GM18873 (cell line): ENCODE results near the gene CLINT1.

ENCODE experiments used
- ATAC-seq: cut with Tn5 transposase; IDR thresholded peaks from one replicate; pipeline ENCODE4 v1.9.1; 2021; ENCODE audit warnings: mild to moderate bottlenecking, moderate library complexity, moderate number of reproducible peaks; ENCODE audit not compliant: unreplicated experiment, low FRiP score

CLINT1 gene

DNA sequence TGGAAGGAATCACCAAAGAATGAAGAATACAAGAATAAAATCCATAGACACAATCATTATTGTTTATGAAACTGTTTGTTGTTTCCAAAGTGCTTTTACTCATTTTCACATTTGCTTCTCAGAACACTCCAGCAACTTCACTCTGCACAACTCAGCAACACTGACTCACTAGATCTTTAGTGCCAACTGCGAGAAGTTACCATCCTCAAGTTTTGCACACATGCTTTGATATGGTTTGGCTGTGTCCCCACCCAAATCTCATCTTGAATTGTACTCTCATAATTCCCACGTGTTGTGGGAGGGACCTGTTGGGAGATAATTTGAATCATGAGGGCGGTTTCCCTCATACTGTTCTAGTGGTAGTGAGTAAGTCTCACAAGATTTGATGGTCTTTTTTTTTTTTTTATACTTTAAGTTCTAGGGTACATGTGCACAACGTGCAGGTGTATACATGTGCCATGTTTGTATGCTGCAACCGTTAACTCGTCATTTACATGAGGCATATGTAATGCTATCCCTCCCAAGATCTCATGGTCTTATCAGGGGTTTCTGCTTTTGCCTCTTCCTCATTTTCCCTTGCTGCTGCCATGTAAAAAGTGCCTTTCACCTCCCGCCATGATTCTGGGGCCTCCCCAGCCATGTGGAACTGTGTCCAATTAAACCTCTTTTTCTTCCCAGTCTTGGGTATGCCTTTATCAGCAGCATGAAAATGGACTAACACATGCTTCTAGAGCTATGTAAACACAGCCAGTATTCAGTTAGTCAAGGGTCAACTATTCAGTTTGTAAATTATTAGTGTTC is 36.9 kb downstream of the CLINT1 start:
- no peak for ATAC-seq

DNA sequence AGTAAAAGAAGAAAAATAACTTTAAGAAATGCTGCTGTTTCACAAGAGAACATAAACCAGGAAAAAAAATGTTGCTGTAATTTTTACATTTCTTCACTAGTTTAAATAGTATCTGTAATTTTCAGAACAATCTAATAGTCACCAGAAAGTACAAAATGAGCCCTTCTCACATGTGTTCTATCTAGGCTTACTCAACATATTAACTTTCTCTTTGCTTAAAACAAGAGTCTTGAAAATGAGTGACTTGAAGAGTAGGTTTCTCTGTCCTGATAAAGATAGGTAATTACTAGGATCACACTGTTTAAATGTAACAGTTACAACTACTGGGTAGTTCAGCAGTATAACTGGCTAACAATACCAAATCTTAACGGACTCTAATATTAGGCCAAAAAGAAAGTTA is 37.5 kb downstream of the CLINT1 start:
- no peak for ATAC-seq

DNA sequence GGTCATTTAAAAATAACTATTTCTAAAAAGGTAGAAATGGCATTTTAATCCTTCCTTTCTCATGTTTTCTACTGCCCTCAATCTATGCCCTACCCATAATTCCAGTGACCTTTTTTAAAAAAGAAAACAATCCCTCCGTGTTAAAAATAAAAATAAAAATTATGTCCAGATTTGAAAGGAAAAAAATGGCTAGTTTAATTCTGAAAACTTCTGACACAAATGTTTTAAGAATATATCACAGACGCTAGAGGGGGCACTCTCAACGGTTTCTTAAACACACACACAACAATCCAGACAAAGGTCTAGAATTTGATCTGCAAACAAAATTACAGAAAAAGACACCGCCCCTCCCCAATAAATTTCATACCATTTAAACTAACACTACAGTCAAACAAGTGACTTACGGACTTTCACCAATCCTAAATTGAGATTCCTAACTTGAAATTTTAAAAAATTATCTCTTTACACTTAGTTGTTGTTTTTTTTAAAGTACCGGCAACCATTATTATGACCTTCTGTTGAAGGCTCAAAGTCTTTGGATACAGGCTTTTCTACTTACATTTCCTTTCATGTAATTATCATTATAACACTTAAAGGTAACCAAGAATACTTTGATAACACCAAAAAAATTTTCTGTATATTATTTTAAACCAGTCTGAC is 38.2 kb downstream of the CLINT1 start:
- no peak for ATAC-seq

DNA sequence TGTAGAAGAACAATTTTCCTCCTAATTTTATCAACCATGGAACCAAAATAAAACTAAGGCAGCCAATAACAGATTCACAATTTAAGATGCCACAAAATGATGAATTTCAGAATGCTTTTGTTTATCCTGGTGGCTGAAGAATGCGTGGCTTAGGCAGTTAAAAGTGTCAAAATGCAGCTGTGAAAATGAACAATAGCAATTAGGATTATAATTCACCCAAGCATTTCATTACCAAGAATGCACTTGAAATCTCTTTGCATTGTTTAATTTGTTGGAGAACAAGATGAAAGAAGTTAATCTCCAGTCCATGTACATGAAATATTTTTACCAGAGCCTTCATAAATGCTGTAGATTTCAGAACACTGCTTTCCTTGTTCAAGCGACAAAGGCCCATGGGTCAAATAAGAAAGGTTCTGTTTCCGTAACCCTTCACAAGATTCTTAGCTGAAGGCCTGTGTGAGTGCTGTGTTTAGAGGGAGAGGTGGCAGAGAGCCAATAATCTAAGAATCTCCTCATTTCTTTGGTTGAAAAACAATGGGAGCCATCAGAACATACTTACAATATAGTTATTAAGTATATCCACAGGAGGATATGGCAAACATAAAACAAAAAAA is 39.3 kb downstream of the CLINT1 start:
- ATAC-seq: no peak

DNA sequence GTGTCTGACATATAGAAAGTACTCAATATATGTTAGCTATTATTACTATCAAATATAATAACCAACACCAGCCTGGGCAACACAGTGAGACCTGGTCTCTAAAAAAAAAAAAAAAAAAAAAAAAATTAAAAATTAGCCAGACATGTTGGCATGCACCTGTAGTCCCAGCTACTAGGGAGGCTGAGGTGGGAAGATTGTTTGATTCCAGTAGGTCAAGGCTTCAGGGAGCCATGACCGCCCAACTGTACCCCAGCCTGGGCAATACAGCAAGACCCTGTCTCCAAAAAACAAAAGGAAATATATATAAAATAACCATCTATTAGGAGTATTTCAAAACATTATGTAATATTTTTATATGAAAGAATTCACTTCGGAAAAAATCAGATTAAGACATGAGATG is 40.6 kb downstream of the CLINT1 start:
- no peak for ATAC-seq

DNA sequence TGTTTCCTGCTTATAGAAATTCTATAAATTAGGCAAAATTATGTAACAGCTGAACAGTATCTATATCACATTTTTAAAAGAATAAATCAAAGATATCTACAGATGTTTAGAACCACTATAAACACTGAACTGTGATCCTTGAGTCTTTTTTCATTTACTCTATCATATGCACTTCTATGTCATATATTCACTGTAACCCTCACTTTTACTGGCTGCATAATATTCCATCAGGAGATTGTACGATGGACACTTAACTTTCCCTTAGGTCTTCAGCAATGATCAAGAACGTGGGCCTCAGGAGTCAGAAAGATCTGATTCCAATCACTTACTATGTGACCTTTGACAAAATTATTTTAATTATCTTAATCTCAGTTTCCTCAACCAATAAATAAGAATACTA is 41.0 kb downstream of the CLINT1 start:
- ATAC-seq: no peak

DNA sequence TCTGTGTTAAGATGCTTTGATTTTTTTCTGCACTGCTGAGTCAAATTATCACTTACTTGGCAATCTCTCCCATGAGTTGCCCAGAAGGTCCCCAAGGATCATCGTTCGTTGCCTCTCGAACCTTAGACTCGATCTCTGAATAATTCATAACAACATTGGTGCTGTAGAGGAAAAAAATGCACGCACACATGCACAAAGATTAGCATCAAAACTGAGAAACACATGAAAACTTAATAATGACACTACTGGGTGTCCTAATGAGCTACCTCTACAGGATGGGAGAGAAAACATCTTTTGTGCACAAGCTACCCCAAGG is 41.6 kb downstream of the CLINT1 start:
- ATAC-seq: no peak

DNA sequence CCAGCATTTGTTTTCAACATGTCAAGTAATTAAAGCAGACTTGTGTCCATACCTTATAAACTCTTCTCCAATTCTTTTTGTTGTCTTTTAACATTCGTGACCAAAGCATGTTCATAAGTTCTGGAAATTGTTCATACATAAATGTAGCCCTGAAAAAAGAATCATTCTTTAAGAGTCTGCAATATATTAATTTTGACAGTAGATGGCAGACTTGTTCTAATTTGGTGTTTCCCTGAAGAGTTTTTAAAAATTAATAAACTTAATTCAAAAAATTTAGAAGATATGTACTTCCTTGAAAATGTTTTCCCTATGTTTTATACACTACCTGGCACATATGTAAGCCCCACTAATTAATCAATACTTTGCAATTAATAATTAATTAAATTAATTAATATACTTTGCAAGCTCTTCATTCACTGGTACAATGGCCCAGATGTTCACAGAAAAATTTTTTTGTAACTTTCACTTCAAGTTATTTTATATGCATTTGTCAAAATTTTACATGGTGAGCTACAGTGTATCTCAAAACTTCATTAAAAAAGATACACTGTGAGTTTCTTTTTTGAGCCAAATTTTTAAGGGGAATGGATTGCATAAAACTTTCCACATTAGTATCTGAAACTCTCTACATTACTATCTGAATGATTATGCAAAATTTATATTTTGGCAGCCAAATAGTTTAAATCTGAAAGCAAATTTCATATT is 42.1 kb downstream of the CLINT1 start:
- no peak for ATAC-seq

DNA sequence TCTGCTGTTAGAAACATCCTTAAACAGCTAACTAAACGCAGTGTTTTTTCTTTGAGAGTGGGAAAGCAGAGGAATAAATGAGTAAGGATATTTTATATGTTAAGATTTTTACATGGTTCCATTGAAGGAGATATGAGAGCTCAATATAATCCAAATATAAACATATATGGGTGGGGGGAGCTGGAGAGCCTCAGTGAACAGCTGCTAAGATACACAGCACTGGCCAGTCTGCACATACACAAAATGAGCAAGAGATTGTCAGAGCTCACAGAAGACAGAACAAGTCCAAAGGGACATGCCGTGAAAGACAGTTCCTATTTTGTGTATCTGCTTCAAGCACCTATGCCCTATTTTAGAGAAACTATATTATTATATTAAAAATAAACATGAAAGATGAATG is 46.9 kb downstream of the CLINT1 start:
- no peak for ATAC-seq

DNA sequence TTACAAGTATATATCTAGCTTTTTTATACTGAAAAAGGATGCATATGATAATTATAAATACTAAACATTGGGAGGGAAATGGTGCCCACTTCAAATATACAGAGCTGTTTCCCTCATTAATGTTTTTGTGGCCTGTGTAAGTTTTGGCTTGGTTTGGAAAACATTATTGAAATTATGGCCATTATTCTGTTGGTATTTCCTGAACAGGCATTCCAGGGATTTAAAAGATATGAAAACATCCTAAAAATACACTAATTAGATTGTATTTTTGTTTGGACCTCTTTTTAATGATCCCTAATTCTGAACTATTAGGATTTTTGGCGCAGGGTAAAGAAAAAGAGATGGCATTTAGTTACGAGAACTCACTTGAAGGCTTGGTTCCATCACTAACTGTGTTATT is 50.9 kb downstream of the CLINT1 start:
- no peak for ATAC-seq

DNA sequence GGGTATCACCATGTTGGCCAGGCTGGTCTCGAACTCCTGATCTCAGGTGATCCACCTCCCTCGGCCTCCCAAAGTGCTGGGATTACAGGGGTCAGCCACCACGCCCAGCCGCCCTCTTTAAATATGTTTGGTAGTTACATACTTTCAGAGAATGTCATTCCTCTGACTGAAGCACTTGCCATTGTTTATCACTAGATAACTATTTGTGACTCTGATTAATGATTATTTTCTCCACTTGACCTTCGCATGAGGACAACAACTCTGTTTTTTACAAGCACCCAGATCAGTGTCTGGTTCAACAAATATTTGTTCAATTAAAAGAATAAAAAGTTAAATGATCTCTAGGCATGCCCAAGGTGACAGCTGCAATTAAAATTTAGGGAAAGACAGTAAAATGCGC is 56.2 kb downstream of the CLINT1 start:
- no peak for ATAC-seq

DNA sequence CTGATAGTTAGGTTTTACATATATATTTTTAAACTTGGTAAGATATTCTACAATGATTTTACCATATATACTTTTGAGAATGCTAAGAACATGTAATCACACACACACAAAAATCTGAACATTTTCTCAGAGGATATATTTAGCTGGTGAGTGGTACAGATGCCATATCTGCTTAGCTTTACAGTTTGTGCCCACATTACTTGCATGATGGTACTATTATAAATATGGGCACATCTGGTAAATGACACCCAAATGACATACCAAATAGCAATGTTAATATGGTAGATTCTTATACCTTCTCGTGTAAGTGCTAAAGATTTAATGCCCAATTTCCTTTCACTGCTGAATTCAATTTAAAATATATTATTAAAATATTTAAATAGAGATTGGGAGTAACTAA is 58.8 kb downstream of the CLINT1 start:
- ATAC-seq: no peak

DNA sequence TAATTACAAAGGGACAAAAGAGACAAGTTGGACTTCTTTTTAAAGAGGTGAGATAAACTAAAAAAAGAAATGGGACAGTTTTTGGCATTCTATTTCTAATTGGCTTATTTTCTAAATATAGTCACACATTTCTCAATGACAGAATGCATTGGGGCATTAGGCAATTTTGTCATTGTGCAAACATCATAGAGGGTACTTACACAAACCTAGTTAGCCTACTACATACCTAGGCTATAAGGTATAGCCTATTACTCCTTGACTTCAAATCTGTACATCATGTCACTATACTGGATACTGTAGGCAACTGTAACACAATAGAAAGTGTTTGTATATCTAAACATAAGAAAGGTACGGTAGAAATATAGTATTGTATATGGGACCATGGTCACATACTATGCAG is 59.4 kb downstream of the CLINT1 start:
- no peak for ATAC-seq

DNA sequence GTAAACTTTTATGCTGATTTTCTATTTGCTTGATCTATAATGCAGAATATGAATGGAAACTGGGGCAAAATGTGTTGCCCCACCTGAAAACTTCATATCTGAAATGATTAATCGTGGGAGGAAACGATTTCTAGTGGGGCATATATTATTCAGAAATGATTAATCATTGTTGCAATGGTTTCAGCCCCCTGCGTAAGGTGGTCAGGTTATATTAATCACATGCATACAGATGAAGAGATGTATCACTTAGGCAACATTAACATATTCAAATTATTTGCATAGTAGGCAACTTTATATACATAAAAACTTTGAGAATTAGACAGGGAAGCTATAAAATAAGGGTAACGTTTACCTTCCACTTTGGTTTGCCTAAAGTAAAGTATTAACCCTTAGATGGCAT is 65.6 kb downstream of the CLINT1 start:
- no peak for ATAC-seq

DNA sequence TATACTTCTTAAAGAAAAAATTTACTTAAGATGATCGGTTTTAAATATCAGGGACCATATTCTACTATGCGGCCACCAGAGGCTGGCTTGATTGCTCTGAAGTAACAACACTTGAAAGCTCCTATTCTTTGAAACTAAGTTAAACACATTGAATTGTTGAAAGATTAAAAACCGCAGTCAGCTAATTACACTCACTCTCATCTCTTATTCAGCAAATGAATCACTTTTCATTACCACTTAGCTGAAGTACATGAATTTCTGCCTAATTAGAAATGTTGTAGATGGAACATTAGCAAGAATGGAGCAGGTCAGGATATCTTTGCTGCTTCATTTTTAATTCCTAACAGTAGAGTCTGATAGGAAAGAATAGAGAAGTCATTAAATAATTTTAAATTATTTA is 73.1 kb downstream of the CLINT1 start:
- no peak for ATAC-seq

DNA sequence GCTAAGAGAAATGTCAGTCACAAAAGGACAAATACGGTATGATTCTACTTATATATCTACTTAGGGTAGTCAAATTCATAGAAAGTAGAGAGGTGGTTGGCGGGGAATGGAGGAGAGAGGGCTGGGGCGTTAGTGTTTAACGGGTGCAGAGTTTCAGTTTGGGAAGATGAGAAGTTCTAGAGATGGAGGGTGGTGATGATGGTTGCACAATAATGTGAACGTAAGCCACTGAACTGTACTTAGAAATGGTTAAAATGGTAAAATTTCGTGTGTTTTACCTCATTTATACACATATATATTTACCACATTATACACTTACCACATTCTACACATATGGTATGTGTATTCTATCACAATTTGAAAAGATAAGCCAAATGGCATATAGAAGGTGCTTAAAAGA is 79.7 kb downstream of the CLINT1 start:
- ATAC-seq: no peak

DNA sequence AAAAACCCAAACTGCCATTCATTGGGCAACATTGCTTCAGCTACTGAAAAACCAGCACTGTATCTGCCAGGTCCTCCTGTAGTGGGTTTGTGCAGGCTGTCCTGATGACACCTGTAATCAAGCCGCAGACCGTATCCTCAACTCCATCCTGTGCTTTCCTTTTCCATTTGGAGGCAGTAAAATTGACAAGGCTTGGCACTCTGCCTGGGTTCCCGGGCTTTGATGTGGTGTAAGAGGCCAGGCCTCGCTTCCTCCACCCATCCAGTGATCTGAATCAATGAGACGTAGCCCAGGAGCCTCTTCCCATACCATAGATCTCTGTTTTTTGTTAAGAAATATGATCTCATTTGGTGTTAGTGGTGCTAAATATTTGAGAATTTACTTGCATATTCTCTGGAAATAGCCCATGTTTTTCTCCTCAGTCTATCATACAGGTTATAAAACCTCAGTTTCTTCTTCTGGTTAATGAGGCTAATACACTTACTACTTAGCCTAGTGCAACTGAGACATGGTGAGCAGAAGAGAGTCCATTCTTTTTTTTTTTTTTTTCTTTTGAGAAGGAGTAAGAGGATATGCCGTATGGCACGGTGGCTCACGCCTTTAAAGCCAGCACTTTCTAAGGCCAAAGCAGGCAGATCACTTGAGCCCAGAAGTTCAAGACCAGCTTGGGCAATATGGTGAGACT is 80.7 kb downstream of the CLINT1 start:
- ATAC-seq: no peak

DNA sequence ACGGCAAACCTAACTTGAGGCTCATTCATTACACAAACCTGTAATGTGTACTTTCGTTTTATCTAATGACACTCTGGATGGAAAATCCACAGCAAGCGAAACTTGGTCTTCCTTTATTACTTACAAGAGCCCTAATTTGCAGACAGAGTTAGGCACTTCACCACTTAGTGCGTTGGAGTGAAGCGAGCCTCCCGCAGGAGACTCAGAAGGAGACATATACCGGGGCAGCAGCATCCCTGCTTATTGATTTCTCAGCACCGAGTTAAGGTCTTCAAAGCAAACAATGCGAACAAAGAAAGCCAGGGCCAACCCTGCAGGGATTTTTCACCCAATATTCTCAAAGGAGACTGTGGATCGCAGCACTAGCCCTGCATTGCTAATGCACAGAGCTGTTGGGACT is 86.8 kb downstream of the CLINT1 start:
- ATAC-seq: no peak

DNA sequence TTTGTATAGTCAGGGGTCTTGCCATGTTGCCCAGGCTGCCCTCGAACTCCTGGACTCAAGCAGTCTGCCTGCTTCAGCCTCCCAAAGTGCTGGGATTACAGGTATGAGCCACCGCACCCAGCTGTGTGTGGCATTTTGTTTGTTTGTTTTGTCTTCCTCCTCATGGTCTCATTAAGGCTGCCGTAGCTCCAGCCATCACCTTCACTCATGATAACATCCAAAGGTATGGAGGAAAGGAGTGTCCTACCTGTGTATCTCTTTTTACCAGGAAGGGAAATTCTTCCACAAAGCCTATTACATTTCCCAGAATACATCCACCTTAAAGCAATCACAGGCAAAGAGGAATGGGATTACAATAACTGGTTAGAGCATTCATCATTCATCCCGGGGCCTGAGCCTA is 88.3 kb downstream of the CLINT1 start:
- no peak for ATAC-seq

DNA sequence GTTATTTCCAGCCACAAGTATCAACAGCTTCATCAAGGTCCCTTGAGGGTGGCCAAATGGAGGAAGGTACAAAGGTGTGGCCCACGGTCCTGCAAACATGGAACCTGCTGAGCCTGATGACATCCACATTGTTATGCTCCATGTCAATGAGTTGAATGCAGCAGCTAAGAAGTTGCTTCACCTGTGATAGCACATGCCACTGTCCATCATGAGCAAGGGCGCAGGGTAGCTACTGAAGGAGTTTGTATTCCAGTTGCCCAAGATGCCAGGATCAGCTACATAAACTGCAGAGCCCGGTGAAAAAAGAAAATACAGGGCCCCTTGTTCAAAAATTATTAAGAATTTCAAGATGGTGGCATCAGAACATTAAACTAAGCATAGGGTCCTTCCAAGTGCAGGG is 91.3 kb downstream of the CLINT1 start:
- ATAC-seq: no peak

DNA sequence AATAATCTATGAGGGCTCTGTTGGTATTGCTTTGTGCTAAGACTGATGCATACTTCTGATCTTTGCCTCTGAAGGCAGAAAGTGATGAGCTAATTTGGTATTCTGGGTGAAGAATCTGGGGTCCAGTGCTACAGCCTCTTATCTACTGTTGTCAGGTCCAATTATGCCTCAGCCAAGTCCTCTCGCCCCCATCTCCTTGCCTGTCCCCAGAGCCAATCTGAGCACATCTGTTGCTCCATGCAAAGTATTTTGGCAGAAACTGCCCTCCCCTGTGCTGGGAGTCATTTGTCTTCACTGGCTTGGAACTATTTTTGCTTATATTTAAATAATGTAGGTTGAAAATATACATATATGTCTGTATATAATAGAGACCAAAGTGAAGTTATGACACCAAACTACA is 92.0 kb downstream of the CLINT1 start:
- ATAC-seq: no peak
